GM18499 (cell line): ENCODE measurements around the gene XAB2.
"Not testable (repeated sequence)": the region's sequence is repeated elsewhere in the genome, so short reads cannot be mapped to it uniquely, and the experiment has no call there.

Source experiments
- ATAC-seq: cut with Tn5 transposase; IDR thresholded peaks from one replicate; pipeline ENCODE4 v1.9.1; 2021; ENCODE audit warnings: moderate number of reproducible peaks; ENCODE audit not compliant: insufficient read depth, unreplicated experiment

XAB2 gene

GRCh38 chr19:7652061-7652641 is 22.8 kb upstream of the XAB2 start:
- no peak for ATAC-seq

DNA sequence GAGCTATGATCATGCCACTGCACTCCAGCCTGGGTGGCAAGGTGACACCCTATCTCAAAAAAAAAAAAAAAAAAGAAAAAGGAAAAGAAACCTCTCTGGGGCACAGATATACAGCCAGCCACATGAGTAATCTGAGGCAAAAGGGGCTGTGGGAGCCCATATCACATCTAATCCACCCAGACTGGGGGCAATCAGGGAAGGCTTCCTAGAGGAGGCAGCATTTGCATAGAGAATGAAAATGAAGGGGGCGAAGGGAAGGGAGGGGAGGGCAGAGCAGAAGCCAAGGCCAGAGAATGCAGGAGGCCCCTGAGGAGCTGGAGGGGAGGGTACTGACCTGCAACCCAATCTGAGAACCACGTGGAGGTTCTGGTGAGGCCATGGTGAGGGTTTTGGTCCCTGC is 20.8 kb upstream of the XAB2 start:
- no peak for ATAC-seq

DNA sequence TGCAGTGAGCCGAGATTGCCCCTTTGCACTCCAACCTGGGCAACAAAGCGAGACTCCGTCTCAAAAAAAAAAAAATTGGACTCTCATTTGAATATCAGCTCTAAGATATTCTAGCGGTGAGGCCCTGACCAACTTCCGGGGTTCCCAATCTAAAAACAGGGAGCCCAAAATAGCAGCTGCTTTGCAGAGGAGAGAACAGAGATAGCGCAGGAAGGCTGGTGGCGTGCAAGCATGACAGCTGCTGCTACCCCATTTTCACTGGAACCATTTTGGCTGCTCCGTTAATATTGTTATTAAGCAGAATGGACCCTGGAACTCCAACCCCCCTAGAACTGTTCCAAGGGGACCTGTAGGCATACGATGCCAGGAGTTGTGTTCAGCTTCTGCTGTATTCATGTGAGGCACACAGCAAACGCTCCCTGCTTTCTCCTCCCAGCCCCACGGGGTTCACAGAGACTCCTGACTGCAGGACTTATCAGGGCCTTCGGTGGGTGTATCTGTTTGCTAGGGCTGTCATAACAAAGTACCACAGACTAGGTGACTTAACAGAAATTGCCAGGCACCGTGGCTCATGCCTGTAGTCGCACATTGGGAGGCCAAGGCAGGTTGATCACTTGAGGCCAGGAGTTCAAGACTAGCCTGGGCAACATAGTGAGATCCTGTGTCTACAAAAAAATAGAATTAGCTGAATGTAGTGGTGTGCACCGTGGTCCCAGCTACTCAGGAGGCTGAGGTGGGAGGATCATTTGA is 19.1 kb upstream of the XAB2 start:
- no peak for ATAC-seq

DNA sequence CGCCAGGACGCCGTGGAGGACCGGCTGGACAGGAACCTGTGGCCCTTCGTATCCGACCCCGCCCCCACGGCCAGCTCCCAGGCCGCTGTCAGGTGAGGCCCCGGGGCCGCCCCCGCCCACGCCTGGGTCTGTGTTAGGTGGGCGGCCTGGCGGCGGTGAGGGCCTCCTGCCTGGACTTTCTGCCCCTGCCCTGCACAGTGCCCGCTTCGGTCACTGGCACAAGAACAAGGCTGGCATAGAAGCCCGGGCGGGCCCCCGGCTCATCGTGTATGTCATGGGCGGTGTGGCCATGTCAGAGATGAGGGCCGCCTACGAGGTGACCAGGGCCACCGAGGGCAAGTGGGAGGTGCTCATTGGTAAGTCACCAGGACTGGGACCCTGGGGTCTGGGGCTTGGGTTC is 17.8 kb upstream of the XAB2 start:
- no peak for ATAC-seq

DNA sequence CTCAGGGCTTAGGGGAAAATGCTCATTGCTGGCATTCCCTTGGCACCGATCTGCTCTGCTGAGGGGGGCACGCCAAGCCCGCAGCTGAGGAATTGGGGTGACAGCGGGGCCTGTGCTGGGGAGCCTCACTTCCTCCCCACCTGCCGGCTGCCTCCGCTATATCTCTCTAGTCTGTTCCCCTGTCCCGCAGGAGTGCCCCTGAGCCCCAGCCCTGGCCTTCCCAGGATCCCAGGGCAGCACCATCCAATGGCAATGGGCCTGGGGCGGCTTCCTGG is 17.0 kb upstream of the XAB2 start:
- ATAC-seq = no peak

DNA sequence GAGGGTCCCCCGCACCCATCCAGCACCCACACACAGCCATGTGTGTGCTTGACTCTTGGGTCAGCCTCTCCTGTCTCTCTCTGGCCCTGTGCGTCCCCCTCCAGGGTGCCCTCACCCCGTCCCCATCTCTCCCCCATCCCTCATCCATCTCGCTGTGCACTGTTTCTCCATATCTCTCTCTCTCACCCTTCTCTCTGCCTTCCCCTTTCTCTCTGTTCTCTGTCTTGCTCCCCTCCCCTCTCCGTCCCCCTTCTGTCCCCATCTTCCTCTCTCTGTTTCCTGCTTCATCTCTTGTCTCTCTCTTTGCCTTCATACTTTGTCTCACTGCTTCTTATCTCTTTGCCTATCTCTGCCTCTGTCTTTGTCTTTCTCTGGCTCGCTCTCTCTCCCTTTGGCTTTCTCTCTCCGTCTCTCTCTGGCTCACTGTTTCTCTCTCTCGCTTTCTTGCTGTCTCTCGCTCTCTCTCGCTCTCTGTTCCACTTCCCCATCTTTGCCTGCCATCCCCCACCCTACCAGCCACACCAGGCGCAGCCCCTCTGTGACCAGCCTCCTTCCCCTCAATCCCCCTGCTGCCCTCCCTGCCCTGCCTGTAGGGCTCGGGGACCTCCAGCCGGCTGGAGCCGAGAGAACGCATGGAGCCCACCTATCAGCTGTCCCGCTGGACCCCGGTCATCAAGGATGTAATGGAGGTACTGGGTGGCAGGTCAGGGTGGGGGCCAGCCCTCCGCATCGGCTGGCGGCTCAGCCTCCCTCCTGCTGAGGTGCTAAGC is 16.5 kb upstream of the XAB2 start:
- ATAC-seq = no peak

- ATAC-seq = no peak
Measured at GRCh38 chr19:7645163-7645562, 15.8 kb upstream of the XAB2 start.

DNA sequence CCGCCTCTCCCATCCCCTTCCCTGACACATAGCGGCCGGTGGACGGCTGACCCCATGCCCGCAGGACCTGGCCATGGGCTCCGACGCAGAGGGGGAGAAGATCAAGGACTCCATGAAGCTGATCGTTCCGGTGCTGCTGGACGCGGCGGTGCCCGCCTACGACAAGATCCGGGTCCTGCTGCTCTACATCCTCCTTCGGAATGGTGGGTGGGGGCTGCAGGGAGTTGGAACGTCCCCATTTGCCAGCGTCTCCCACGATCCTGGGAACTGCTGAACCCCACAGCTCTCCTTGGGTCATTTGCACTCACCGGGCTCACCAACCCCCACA is 15.2 kb upstream of the XAB2 start:
- no peak for ATAC-seq

- ATAC-seq = not testable (repeated sequence)
Measured at GRCh38 chr19:7643629-7644549, 14.5 kb upstream of the XAB2 start.

GRCh38 chr19:7643031-7643415 is 13.7 kb upstream of the XAB2 start:
- no peak for ATAC-seq

- no peak for ATAC-seq
Measured at GRCh38 chr19:7642295-7643030, 13.1 kb upstream of the XAB2 start.

DNA sequence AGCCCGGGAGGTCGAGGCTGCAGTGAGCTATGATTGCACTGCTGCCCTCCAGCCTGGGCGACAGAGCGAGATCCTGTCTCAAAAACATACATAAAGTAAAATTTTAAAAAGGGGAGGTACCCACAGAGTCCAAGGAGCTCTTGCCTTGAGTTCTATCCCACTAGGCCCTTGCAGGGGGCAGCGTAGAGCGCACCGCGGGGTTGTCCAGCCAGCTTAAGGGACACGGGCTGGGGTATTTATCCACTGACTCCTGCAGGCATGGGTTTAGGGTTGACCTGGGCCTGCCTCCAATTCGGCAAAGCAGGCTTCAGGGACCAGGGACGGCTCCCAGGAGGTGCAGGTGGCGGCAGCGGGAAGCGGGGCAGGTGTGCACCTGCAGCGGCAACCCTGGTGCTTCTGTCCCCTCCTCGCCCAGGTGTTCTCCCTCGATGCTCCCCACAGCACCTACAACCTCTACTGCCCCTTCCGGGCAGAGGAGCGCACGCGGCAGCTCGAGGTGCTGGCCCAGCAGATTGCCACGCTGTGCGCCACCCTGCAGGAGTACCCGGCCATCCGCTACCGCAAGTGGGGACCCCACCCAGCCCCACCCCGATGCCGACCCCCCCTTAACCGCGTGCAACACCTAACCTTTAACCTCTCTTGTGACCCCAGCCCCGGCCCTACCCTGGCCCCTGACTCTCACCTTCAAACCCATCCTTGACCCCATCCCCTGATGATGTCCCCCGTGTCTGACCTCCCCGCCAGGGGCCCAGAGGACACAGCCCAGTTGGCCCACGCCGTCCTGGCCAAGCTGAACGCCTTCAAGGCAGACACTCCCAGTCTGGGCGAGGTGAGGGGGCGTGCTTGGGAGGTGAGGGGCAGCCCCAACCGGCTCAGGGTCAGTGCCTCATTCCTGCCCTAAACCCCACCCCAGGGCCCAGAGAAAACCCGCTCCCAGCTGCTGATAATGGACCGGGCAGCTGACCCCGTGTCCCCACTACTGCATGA is 12.2 kb upstream of the XAB2 start:
- no peak for ATAC-seq

DNA sequence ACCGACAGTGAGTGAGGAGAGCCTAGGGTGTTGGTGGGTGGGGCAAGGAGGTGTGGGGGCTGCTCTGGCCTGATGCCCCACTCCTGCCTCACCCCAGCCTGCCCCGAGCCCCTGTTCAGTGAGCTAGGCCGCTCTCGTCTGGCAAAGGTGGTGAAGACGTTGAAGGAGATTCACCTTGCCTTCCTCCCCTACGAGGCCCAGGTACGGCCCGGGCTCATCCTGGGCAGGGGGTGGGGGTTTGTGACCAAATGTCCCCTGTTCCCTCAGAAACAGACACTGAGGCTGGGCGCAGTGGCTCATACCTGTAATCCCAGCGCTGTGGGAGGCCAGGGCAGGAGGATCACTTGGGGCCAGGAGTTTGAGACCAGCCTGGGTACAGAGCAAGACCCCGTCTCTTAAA is 11.5 kb upstream of the XAB2 start:
- no peak for ATAC-seq

GRCh38 chr19:7639863-7640348 is 10.6 kb upstream of the XAB2 start:
- no peak for ATAC-seq

DNA sequence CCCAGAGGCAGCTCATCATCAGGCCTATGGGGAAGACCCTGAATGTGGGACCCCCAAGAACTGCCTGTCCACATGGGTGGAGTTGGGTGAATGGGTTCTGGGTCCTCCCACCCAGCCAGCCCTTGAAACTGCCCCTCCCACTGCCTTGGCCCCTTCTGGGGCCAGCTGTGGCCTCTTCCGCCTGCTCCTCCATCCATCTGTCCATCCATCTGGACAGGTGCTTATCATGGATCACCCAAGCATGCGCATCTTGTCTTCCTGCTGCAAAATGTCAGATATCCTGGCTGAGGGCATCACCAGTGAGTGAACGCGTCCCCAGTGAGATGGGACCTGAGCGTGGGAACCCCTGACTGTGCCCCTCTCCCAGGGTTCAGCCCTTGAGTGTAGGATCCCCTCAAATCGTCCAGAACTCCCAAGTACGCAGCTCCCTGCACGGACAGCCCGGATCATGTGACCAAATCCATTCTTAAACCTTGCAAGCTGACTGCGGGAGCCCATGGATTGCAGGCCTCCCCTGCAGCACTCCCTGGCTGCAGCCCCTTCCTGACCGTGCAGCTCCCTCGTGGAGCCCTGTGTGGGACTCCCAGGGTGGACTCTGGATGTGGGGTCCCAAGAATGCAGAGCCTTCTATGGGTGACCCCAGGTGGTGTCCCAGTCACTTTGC is 9.6 kb upstream of the XAB2 start:
- ATAC-seq = no peak

- no peak for ATAC-seq
Measured at GRCh38 chr19:7637374-7638256, 8.3 kb upstream of the XAB2 start.

DNA sequence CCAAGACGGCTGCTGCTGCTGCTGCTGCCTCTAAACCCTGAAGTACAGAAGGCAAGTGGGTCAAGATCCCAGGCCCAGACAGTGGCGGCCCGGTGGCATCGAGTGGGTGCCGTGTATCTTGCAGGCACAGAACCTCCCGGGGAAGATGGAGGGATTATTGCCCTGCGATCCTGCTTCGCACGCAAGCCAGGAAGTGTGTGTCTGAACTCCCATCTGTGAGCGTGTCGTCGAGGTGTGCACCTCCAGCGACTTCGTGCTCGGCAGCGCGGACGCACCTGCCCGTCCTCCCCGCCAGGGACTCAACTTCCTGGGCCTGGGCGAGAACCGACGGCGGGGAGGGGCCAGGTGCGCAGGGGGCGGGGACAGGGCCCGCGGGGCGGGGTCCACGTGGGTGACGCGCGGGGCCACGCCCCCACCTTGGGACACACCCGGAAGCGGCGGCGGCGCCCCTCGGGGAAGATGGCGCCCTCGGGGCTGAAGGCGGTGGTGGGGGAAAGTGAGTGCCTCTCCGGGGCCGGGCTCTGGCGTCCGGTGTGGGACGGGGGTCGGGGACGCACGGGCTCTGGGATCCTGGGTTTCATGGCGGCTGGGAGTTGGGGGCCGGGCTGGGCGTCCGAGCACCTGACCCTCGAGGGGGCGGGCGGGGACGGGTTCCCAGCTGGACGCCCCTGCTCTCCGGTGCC is 7.5 kb upstream of the XAB2 start, which contains the start of gene STXBP2:
STXBP2 (plus strand) TSS at position 420 of the 683 bp plus-strand sequence; CDS start at position 460, 40 bp downstream.
- ATAC-seq = no peak
